ENCODE measurements around the gene AKR1C4. TPM values are rescaled to one million over a fixed set of nuclear protein-coding genes. Genes with fewer than 3 reads are reported as not detected.

Gene AKR1C4
- 0.22 to 0.42 TPM (median 0.30 TPM) in 5 replicates for total RNA-seq (2022; extraction: Qiagen RNA extraction)

GRCh38 chr10:5196702-5197113, at the start of gene AKR1C4:
Gene AKR1C4 (plus strand): TSS chr10:5196837. CDS start chr10:5196868, 31 bp downstream.

GRCh38 chr10:5184987-5185775, 11.5 kb upstream of the AKR1C4 start, which contains the start of gene AKR1C8:
Gene AKR1C8 (minus strand): TSS chr10:5185150. CDS start chr10:5185104, 46 bp downstream.

Other genes with a start within 250 kb of the AKR1C4 start
- 486 to 610 TPM (median 589 TPM) in 5 replicates for gene AKR1C1, start 233.4 kb upstream of the AKR1C4 start, total RNA-seq (2022; extraction: Qiagen RNA extraction)
- 3,197 to 4,175 TPM (median 3,355 TPM) in 5 replicates for gene AKR1C2, start 193.0 kb upstream of the AKR1C4 start, total RNA-seq (2022; extraction: Qiagen RNA extraction)
- 1,149 to 1,243 TPM (median 1,192 TPM) in 5 replicates for gene AKR1C3, start 102.4 kb upstream of the AKR1C4 start, total RNA-seq (2022; extraction: Qiagen RNA extraction)
- gene AKR1C8, start 11.7 kb upstream of the AKR1C4 start, total RNA-seq (2022; extraction: Qiagen RNA extraction): 0.09 to 0.42 TPM (median 0.15 TPM) in 4 of 5 replicates, not detected in the other
- gene UCN3, start 168.1 kb downstream of the AKR1C4 start, total RNA-seq (2022; extraction: Qiagen RNA extraction): not detected in 5 replicates
- gene TUBAL3, start 208.0 kb downstream of the AKR1C4 start, total RNA-seq (2022; extraction: Qiagen RNA extraction): 0.23 to 0.57 TPM (median 0.39 TPM) in 5 replicates
- 53.0 to 74.1 TPM (median 68.4 TPM) in 5 replicates for gene NET1, start 215.7 kb downstream of the AKR1C4 start, total RNA-seq (2022; extraction: Qiagen RNA extraction)